ENCODE data around the gene SORD.

SORD gene

GRCh38 chr15:45105586-45105985, 82.6 kb downstream of the SORD start:
- CTCF ChIA-PET = interaction anchor here (2.6 to 6.1 kb wide), 2 partner anchors 10 to 13 kb away, joined by 9 to 39 read pairs; partner anchors contain the start of gene DUOXA2
- POLR2A ChIA-PET = no interaction called here
- no peak for TF ChIP-seq CTCF (IDR thresholded peaks at IDR 0.05; ENCODE audit: control extremely low read depth, extremely low read depth, low read depth, missing control alignments)
- DNase-seq (ENCODE audit: extremely low spot score) = no peak

GRCh38 chr15:45106002-45106790, 83.2 kb downstream of the SORD start:
- POLR2A ChIA-PET = no interaction called here
- DNase-seq (ENCODE audit: extremely low spot score) = no peak
- CTCF ChIA-PET = interaction anchor here (0.9 to 6.1 kb wide), 3 partner anchors 9 to 95 kb away, joined by 3 to 39 read pairs (median 9); partner anchors contain the start of gene DUOXA2
- no peak for TF ChIP-seq CTCF (IDR thresholded peaks at IDR 0.05; ENCODE audit: control extremely low read depth, extremely low read depth, low read depth, missing control alignments)

DNA sequence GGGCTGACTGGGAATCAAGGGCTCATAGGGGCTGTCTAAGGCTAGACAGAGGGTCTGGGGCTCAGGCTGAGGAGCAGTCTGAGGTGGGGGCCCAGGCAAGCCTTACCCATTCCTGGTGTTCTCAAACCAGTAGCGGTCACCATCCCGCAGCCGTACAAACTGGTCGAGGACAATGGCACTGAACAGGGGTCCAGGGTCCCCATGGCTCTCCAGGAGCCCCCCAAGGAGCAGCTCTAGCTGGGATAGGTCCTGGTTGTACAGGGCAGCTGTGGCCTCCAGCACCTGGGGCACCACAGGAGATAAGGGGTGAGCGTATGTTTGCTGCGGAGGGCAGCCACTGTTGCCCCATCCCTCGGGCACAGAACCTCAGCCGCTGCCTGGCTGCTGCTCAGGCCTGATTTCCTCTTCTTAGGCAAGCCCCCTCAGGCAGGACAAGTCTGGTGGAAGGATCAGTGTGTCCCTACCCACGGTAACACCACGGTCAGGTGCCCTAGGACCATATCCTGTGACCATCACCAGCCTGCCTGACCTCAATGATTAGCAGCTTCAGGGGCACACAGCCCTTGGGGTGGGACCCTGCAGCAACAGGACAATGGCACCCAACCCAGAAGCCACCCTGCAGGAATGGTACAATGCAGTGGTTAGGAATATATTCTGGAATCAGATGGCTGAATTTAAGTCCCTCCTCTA, 85.1 kb downstream of the SORD start:
- no peak for TF ChIP-seq CTCF (IDR thresholded peaks at IDR 0.05; ENCODE audit: control extremely low read depth, extremely low read depth, low read depth, missing control alignments)
- DNase-seq (ENCODE audit: extremely low spot score) = no peak
- ChIA-PET CTCF (interaction anchor here (6.1 kb wide), 1 partner anchor 10 kb away, joined by 39 read pairs; no protein-coding TSS in a partner anchor), POLR2A (no interaction called here)

DNA sequence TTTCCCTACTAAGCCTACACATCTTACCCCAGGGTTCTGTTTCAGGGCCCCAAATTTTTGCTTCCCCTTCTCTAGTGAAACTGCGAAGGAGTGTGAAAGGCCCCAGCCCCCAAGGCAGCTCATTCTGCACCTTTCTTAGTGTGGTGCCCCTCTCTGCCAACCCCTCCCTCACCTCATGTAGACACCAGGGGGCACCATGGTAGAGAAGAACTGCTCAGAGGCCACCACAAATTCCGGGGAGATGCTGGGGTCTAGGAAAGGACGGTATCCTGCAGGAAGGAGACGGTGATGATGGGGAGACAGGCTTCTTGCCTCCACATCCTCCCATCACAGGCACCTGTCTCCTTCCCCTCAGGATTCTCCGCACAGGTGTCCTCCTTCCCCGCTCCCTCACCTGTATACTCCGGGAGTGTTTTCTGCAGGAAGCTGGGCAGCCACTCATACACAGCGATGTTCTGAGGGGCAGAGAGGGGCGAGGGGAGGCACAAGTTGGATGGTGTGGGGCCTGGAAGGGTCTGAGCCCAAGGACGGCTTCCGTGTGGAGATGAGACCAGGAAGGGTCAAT, 87.3 kb downstream of the SORD start:
- no peak for TF ChIP-seq CTCF (IDR thresholded peaks at IDR 0.05; ENCODE audit: control extremely low read depth, extremely low read depth, low read depth, missing control alignments)
- no peak for DNase-seq (ENCODE audit: extremely low spot score)
- ChIA-PET CTCF (interaction anchor here (6.1 kb wide), 1 partner anchor 8 kb away, joined by 39 read pairs; no protein-coding TSS in a partner anchor), POLR2A (no interaction called here)

- DNase-seq (ENCODE audit: extremely low spot score) = no peak
- ChIA-PET POLR2A (interaction anchor here (0.6 kb wide), 1 partner anchor 44 kb away, joined by 6 read pairs; no protein-coding TSS in a partner anchor), CTCF (interaction anchor here (1.2 to 2.1 kb wide), 2 partner anchors 9 to 10 kb away, joined by 5 to 7 read pairs; no protein-coding TSS in a partner anchor)
- no peak for TF ChIP-seq CTCF (IDR thresholded peaks at IDR 0.05; ENCODE audit: control extremely low read depth, extremely low read depth, low read depth, missing control alignments)
Measured at GRCh38 chr15:45111390-45112142, 88.6 kb downstream of the SORD start.
